ENCODE measurements around the gene ANXA4. TPM values are rescaled to one million over a fixed set of nuclear protein-coding genes. Genes with fewer than 3 reads are reported as not detected.
"Not testable (repeated sequence)": the region's sequence is repeated elsewhere in the genome, so short reads cannot be mapped to it uniquely, and the experiment has no call there.

The ANXA4 gene
- total and polyA plus RNA-seq, 5 experiments from 2014 or later: 2.9 to 15.8 (median 8.0) TPM

- ATAC-seq (peak; percentile 26 to 33), DNase-seq (peak; percentile 23 to 75 (median 56))
- Mint-ChIP-seq H3K27ac (peak overlapping the region; percentile 29 to 99 (median 96)), H3K4me3 (peak overlapping the region; percentile 88 to 99 (median 92)), H3K36me3 (peaks cover 0 to 26% (median 2%) of the 10 kb centered on the region in 3 donors), H3K4me1 (peaks cover 22 to 68% (median 64%) of the 10 kb centered on the region in 4 donors), H3K27me3 (no peaks in the 10 kb centered on the region), H3K9me3 (no peaks in the 10 kb centered on the region)
- POLR2A ChIA-PET: interaction anchor here (0.6 to 2.9 kb wide), 4 partner anchors 63 to 360 kb away, joined by 3 to 9 read pairs (median 4); partner anchors contain the start of genes C2orf42, MXD1 and SNRNP27
Measured at GRCh38 chr2:69830045-69830905, 88.3 kb downstream of the ANXA4 start.

DNA sequence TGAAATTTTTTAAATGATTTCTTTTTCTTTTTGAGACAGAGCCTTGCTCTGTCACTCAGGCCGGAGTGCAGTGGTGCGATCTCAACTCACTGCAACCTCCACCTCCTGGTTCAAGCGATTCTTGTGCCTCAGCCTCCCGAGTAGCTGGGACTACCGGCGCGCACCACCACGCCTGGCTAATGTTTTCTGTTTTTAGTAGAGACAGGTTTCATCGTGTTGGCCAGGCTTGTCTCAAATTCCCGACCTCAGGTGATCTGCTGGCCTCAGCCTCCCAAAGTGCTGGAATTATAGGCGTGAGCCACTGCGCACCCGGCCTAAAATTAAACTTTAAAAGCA is 88.9 kb downstream of the ANXA4 start:
- not testable (repeated sequence) for H3K9me3 Mint-ChIP-seq, ATAC-seq, H3K27me3 Mint-ChIP-seq, DNase-seq
- H3K4me1 Mint-ChIP-seq: peaks cover 26 to 74% (median 70%) of the 10 kb centered on the region in 4 donors
- peak overlapping the region; percentile 85 to 99 (median 92) for H3K4me3 Mint-ChIP-seq
- peaks cover 0 to 26% (median 2%) of the 10 kb centered on the region in 3 donors for H3K36me3 Mint-ChIP-seq
- peak overlapping the region in 8 of 10 donors; percentile 29 to 99 (median 90) for H3K27ac Mint-ChIP-seq
- POLR2A ChIA-PET: interaction anchor here (0.9 kb wide), 1 partner anchor 63 kb away, joined by 5 read pairs; the partner anchor contains the start of gene SNRNP27

DNA sequence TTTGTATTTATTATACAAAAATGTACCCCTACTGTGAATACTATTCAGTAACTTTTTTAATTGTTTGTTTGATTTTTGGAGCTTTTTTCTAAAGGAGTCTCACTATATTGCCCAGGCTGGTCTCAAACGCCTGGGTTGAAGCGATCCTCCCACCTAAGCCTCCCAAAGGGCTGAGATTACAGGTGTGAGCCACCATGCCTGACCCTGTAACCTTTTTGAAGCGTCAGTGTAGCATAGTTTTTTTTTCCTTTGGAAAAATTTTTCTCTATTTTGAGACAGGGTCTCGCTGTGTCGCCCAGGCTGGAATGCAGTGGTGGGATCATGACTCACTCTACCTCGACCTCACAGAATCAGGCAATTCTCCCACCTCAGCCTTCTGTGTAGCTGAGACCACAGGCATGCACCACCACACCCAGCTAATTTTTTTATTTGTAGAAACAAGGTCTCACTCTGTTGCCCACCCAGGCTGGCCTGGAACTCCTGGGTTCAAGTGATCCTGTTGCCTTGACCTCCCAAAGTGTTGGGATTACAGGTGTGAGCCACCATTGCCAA is 89.5 kb downstream of the ANXA4 start:
- H3K27me3 Mint-ChIP-seq: no peaks in the 10 kb centered on the region
- peak overlapping the region; percentile 54 to 99 (median 86) for H3K4me3 Mint-ChIP-seq
- peaks cover 31 to 80% (median 75%) of the 10 kb centered on the region in 4 donors for H3K4me1 Mint-ChIP-seq
- POLR2A ChIA-PET: interaction anchor here (0.7 kb wide), 1 partner anchor 809 kb away, joined by 4 read pairs; no protein-coding TSS in a partner anchor
- H3K36me3 Mint-ChIP-seq: peaks cover 0 to 31% (median 2%) of the 10 kb centered on the region in 3 donors
- H3K27ac Mint-ChIP-seq: peak overlapping the region in 8 of 10 donors; percentile 21 to 86 (median 61)
- no peaks in the 10 kb centered on the region for H3K9me3 Mint-ChIP-seq
- ATAC-seq (no peak), DNase-seq (no peak)

DNA sequence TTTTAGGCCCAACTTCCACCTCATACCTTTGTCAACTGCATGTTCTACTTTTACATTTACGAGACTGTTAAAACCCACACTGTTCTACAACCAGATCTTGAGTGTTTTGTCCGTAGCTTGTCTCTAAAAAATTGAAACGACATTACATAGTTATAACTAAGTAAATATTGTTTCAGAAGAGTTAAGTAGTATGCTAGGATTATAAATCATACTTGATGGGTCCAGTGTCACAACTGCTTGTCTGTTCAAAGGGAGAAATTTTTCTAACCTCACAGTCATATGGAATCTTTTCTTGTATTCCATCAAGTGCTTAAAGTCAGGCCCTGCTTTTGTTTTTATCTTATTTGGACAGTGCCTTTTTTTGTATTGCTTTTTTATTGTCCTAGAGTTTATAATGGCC is 91.8 kb downstream of the ANXA4 start:
- peak overlapping the region in 6 of 10 donors; percentile 3 to 70 (median 46) for H3K27ac Mint-ChIP-seq
- POLR2A ChIA-PET: no interaction called here
- H3K9me3 Mint-ChIP-seq: no peaks in the 10 kb centered on the region
- peak overlapping the region in 9 of 10 donors; percentile 11 to 69 (median 49) for H3K4me3 Mint-ChIP-seq
- H3K27me3 Mint-ChIP-seq: no peaks in the 10 kb centered on the region
- DNase-seq: no peak
- peaks cover 32 to 67% (median 62%) of the 10 kb centered on the region in 4 donors for H3K4me1 Mint-ChIP-seq
- no peak for ATAC-seq
- peaks cover 0 to 46% (median 6%) of the 10 kb centered on the region in 3 donors for H3K36me3 Mint-ChIP-seq

- POLR2A ChIA-PET: no interaction called here
- peak overlapping the region in 4 of 10 donors; percentile 4 to 45 (median 34) for H3K27ac Mint-ChIP-seq
- no peaks in the 10 kb centered on the region for H3K9me3 Mint-ChIP-seq
- no peaks in the 10 kb centered on the region for H3K27me3 Mint-ChIP-seq
- DNase-seq (no peak), ATAC-seq (no peak)
- peak overlapping the region in 3 of 10 donors; percentile 4 to 67 (median 9) for H3K4me3 Mint-ChIP-seq
- peaks cover 0 to 61% (median 9%) of the 10 kb centered on the region in 3 donors for H3K36me3 Mint-ChIP-seq
- H3K4me1 Mint-ChIP-seq: peaks cover 27 to 59% (median 55%) of the 10 kb centered on the region in 4 donors
Measured at GRCh38 chr2:69835666-69836065, 93.7 kb downstream of the ANXA4 start.

- no peak for ATAC-seq
- Mint-ChIP-seq H3K4me3 (peak overlapping the region in 4 of 10 donors; percentile 4 to 67 (median 6)), H3K36me3 (peaks cover under 1 to 61% (median 9%) of the 10 kb centered on the region in 3 donors), H3K9me3 (no peaks in the 10 kb centered on the region), H3K27ac (peak overlapping the region in 4 of 10 donors; percentile 4 to 45 (median 25)), H3K4me1 (peaks cover 27 to 53% (median 50%) of the 10 kb centered on the region in 4 donors), H3K27me3 (no peaks in the 10 kb centered on the region)
- POLR2A ChIA-PET: no interaction called here
- DNase-seq: no peak
Measured at GRCh38 chr2:69836316-69836715, 94.4 kb downstream of the ANXA4 start.

DNA sequence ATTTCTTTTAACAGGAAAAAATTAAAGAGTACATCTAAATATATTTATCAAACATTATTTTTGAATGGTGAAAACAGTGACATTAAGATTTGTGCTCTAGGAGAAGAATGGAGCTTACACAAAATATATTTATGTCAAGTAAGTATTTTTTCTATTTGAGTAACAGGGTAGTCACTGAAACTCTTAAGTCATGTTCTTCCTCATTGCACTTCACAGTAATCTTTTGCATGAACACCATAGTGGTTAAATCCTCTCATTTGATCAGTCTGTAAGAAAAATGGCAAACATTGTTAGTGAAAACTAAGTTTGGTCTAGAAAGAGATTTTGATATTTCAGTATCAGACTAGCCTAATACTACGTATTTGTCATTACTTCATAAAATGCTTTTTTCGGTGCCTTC is 95.6 kb downstream of the ANXA4 start:
- Mint-ChIP-seq H3K27me3 (no peaks in the 10 kb centered on the region), H3K4me1 (peaks cover 30 to 42% (median 40%) of the 10 kb centered on the region in 4 donors), H3K9me3 (no peaks in the 10 kb centered on the region), H3K27ac (peak overlapping the region in 1 of 10 donors; percentile 11), H3K36me3 (peaks cover 6 to 63% (median 9%) of the 10 kb centered on the region in 3 donors), H3K4me3 (no peak overlapping the region)
- no peak for ATAC-seq
- POLR2A ChIA-PET: no interaction called here
- no peak for DNase-seq

- Mint-ChIP-seq H3K4me1 (peaks cover 0 to 6% (median 2%) of the 10 kb centered on the region in 4 donors), H3K27me3 (no peaks in the 10 kb centered on the region), H3K27ac (no peak overlapping the region), H3K4me3 (no peak overlapping the region), H3K9me3 (no peaks in the 10 kb centered on the region), H3K36me3 (peaks cover 6 to 71% (median 20%) of the 10 kb centered on the region in 3 donors)
- ATAC-seq (no peak), DNase-seq (no peak)
- POLR2A ChIA-PET: interaction anchor here (0.5 kb wide), 1 partner anchor 423 kb away, joined by 3 read pairs; no protein-coding TSS in a partner anchor
Measured at GRCh38 chr2:69843993-69844392, 102.1 kb downstream of the ANXA4 start.

GRCh38 chr2:69844560-69844959 is 102.6 kb downstream of the ANXA4 start:
- Mint-ChIP-seq H3K4me1 (peaks cover 0 to 6% (median 2%) of the 10 kb centered on the region in 4 donors), H3K9me3 (no peaks in the 10 kb centered on the region), H3K4me3 (no peak overlapping the region), H3K27ac (no peak overlapping the region), H3K27me3 (no peaks in the 10 kb centered on the region), H3K36me3 (peaks cover 6 to 71% (median 20%) of the 10 kb centered on the region in 3 donors)
- POLR2A ChIA-PET: no interaction called here
- ATAC-seq: no peak
- DNase-seq: no peak

- POLR2A ChIA-PET: no interaction called here
- no peak for ATAC-seq
- Mint-ChIP-seq H3K27ac (peak overlapping the region in 1 of 10 donors; percentile 19), H3K4me3 (no peak overlapping the region), H3K36me3 (peaks cover 5 to 77% (median 20%) of the 10 kb centered on the region in 3 donors), H3K9me3 (no peaks in the 10 kb centered on the region), H3K4me1 (peaks cover 0 to 6% (median 2%) of the 10 kb centered on the region in 4 donors), H3K27me3 (no peaks in the 10 kb centered on the region)
- no peak for DNase-seq
Measured at GRCh38 chr2:69846182-69847067, 104.5 kb downstream of the ANXA4 start.

- Mint-ChIP-seq H3K27me3 (no peaks in the 10 kb centered on the region), H3K4me1 (peaks cover 0 to 2% (median 0%) of the 10 kb centered on the region in 4 donors), H3K9me3 (no peaks in the 10 kb centered on the region), H3K27ac (peak overlapping the region in 1 of 10 donors; percentile 14), H3K4me3 (no peak overlapping the region), H3K36me3 (peaks cover 0 to 77% (median 22%) of the 10 kb centered on the region in 3 donors)
- POLR2A ChIA-PET: no interaction called here
- DNase-seq: no peak
- ATAC-seq: no peak
Measured at GRCh38 chr2:69847068-69847828, 105.3 kb downstream of the ANXA4 start.

Measured in naive thymus-derived CD8-positive, alpha-beta T cell (primary cell).